KOPT-K1 (cell line): Measurements from ENCODE around the gene IMPG2.
"Not testable (repeated sequence)": the region's sequence is repeated elsewhere in the genome, so short reads cannot be mapped to it uniquely, and the experiment has no call there.

Source experiments
- H3K27ac ChIP-seq: fragments of 200-600 bp; sonication (generic); 2 replicates; pipeline ENCODE4 v1.5.1; 2016; ENCODE audit warnings: antibody characterized with exemption, mild to moderate bottlenecking, low read depth, low read length; ENCODE audit not compliant: poor library complexity, severe bottlenecking
- H3K36me3 ChIP-seq: fragments of 200-600 bp; sonication (generic); 2 replicates; pipeline ENCODE4 v1.5.1; 2017; ENCODE audit warnings: antibody characterized with exemption, mild to moderate bottlenecking, low read length, moderate library complexity; ENCODE audit not compliant: insufficient read depth
- H3K9me3 ChIP-seq: fragments of 200-600 bp; sonication (generic); 2 replicates; pipeline ENCODE4 v1.5.1; 2017; ENCODE audit warnings: antibody characterized with exemption, low read length, mild to moderate bottlenecking; ENCODE audit not compliant: insufficient read depth, poor library complexity, severe bottlenecking

The IMPG2 gene

DNA sequence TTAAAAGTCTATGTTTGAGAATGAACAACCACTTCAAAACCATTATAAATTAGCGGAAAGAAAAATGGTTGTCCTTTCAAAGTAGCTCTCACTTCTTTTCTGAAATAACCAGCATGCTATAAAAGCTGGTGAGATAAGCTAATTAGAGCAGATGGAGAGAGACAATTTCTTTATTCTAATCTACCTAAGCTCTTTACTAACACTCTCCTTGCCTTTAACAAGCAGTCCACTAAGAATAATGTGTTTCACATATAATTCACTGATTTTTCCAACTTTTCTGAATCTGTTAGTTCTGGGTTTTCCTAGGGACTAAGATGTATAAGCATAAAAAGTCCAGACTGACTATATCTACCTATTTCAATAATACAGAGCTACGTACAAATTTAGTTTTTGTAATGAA is at the start of gene IMPG2:
IMPG2 (minus strand) TSS at position 101 of the 400 bp plus-strand sequence. CDS start 203 bp downstream, outside the sequence.
- Histone ChIP-seq H3K27ac (no peak within 1 kb of the TSS), H3K36me3 (no peaks in the 10 kb centered on the region; the same call in 1 of the 2 replicates), H3K9me3 (no peaks in the 10 kb centered on the region)

GRCh38 chr3:101362406-101362805 is 42.0 kb upstream of the IMPG2 start:
- no peak overlapping the region for H3K27ac ChIP-seq
- no peaks in the 10 kb centered on the region for H3K9me3 ChIP-seq
- peaks cover 9% of the 10 kb centered on the region for H3K36me3 ChIP-seq

- Histone ChIP-seq H3K9me3 (no peaks in the 10 kb centered on the region), H3K36me3 (no peaks in the 10 kb centered on the region), H3K27ac (no peak overlapping the region)
Measured at GRCh38 chr3:101351829-101352228, 31.5 kb upstream of the IMPG2 start.

GRCh38 chr3:101340591-101340990 is 20.2 kb upstream of the IMPG2 start:
- Histone ChIP-seq H3K9me3 (no peaks in the 10 kb centered on the region), H3K36me3 (peaks cover 11% of the 10 kb centered on the region; the same call in 1 of the 2 replicates), H3K27ac (no peak overlapping the region)

GRCh38 chr3:101333883-101334282 is 13.5 kb upstream of the IMPG2 start:
- Histone ChIP-seq H3K9me3 (no peaks in the 10 kb centered on the region), H3K27ac (no peak overlapping the region), H3K36me3 (peaks cover 6% of the 10 kb centered on the region; the same call in 1 of the 2 replicates)

DNA sequence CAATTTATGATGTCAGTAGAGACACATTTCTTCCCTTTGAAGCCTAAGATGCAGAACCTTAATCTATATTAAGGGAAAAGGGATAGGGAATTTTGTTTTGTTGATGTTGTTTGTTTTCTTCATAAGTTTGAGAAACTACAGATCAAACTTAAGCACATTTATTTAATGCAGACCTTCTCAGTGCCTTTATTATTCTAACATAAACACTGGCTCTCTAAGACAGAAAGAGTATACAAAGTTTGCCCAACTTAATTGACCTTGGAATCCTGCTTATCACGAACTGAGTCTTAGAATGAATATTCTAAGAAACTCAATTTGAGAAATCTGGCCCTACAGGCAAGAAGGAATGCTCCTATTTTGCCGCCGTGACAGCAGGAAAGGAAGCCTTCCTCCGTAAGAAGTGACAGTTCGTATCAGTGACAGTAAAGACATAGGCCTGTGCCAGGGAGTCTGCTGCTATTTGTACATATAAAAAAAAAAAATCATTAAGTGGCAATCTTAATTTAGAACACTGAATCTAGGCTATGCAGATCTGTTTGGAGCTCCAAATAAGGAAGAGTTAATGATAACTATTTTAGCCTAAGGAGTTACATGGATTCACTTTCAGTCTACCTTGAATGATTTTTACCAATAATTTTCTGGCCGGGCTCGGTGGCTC is 8.8 kb upstream of the IMPG2 start:
- H3K9me3 ChIP-seq: no peaks in the 10 kb centered on the region
- peaks cover 13% of the 10 kb centered on the region for H3K36me3 ChIP-seq
- no peak overlapping the region for H3K27ac ChIP-seq

- H3K36me3 ChIP-seq: peaks cover 13% of the 10 kb centered on the region
- no peak overlapping the region for H3K27ac ChIP-seq
- H3K9me3 ChIP-seq: no peaks in the 10 kb centered on the region
Measured at GRCh38 chr3:101325393-101326134, 5.2 kb upstream of the IMPG2 start.

DNA sequence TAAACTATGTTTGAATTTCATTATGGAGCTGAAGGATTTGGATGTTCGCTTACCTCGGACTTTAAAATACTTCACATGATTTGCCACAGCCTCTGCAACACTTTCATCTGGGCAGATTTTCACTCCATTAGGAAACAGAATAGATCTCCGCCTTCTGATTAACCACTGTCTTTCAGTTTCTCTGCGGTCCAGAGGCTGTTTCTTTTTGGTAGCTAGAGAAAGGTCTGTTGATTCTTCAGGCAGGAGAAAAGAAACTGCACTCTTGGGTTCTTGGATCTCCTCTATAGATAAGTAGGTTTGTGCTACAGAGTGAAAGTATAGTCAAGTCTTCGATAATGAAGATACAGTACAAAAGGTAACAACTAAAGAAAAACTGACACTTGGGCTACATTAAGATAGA is 844 bp downstream of the IMPG2 start:
- Histone ChIP-seq H3K27ac (no peak overlapping the region), H3K9me3 (no peaks in the 10 kb centered on the region), H3K36me3 (no peaks in the 10 kb centered on the region; the same call in 1 of the 2 replicates)

DNA sequence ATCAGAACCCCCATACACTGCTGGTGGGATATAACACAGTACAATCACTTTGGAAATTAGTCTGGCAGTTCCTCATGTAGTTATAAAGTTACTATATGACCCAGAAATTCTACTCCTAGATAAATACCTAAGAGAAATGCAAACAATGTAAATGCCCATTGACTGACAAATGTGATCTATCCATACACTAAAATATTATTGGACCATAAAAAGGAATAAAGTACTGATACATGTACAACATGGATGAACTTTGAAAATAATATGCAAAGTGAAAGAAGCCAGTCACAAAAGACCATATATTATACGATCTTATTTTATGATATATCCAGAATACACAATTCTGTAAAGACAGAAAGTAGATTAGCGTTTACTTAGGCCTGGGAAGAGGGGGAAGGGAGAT is 7.8 kb downstream of the IMPG2 start:
- Histone ChIP-seq H3K36me3 (no peaks in the 10 kb centered on the region), H3K9me3 (peaks cover 21% of the 10 kb centered on the region), H3K27ac (no peak overlapping the region)

- Histone ChIP-seq H3K9me3 (peaks cover 23% of the 10 kb centered on the region), H3K36me3 (no peaks in the 10 kb centered on the region), H3K27ac (no peak overlapping the region)
Measured at GRCh38 chr3:101311676-101312075, 8.7 kb downstream of the IMPG2 start.

GRCh38 chr3:101310978-101311375 is 9.4 kb downstream of the IMPG2 start:
- Histone ChIP-seq H3K27ac (no peak overlapping the region), H3K36me3 (no peaks in the 10 kb centered on the region), H3K9me3 (peaks cover 23% of the 10 kb centered on the region)

DNA sequence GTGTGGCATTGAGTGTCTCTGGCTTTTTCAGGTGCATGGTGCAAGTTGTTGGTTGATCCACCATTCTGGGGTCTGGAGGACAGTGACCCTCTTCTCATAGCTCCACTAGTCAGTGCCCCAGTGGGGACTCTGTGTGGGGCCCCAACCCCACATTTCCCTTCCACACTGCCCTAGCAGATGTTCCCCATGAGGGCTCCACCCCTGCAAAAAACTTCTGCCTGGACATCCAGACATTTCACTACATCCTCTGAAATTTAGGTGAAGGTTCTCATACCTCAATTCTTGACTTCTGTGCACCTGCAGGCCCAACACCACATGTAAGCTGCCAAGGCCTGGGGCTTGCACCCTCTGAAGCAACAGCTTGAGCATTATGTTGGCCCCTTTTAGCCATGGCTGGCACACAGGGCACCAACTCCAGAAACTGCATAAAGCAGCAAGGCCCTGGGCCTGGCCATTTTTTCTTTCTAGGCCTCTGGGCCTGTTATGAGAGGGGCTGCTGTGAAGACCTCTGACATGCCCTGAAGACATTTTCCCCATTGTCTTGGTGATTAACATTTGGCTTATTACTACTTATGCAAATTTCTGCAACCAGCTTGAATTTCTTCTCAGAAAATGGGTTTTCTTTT is 12.1 kb downstream of the IMPG2 start:
- not testable (repeated sequence) for H3K27ac ChIP-seq, H3K36me3 ChIP-seq
- H3K9me3 ChIP-seq: peaks cover 23% of the 10 kb centered on the region

DNA sequence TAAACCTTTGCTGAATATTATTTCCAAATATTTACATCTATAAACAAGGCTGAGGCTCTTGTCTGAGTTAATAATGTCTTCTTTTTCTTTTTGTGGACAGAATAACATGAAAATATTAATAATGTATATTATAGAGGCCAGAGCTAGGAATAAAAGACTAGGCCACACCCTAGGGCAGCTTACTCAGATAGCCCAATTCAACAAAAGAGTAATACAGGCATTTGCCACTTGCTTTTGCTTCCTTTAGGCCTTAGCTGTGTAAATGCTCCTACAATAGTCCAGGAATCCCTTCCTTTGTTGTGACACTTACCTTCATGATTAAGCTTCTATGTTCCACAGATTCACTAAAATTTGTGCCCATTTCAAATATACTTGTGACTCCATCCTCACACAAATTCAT is 16.5 kb downstream of the IMPG2 start:
- Histone ChIP-seq H3K36me3 (no peaks in the 10 kb centered on the region), H3K9me3 (peaks cover 15% of the 10 kb centered on the region), H3K27ac (no peak overlapping the region)

DNA sequence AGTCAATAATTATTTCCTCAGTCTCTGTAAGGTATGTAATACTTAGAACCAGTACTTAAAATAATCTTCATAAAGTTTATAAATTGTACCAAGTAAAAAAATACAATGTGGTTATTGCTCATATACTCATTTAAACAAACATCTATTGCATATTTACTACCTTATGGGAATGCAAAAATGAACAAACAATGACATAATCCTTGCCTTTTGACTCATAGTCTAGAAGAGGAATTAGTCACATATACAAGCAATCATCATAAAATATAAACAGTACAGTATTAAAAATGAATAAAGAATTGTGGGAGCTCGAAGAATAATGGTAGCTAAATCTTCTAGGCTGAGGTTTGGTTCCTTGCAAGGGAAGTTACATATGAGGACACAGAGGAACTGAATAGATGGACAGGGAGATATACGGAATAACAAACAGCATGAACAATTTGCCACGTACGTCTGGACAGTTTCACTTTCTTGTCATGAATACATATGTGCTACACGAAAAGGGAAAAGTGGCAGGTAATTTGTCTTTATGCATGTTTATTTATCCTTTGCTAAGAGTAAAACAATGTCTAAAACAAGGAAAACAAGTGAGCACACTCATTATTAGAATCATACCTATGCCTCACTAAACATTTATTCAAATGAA is 17.2 kb downstream of the IMPG2 start:
- H3K27ac ChIP-seq: no peak overlapping the region
- peaks cover 9% of the 10 kb centered on the region for H3K9me3 ChIP-seq
- no peaks in the 10 kb centered on the region for H3K36me3 ChIP-seq

- no peaks in the 10 kb centered on the region for H3K36me3 ChIP-seq
- H3K9me3 ChIP-seq: no peaks in the 10 kb centered on the region
- no peak overlapping the region for H3K27ac ChIP-seq
Measured at GRCh38 chr3:101300073-101300472, 20.3 kb downstream of the IMPG2 start.
